PFSK-1 (cell line): Measurements from ENCODE around the gene FMNL1.

Experiments
- FOXP2 ChIP-seq: optimal IDR thresholded peaks from 2 replicates; pipeline ENCODE3; 2011; ENCODE audit warnings: borderline replicate concordance, control low read depth, inconsistent platforms; ENCODE audit not compliant: insufficient read depth; ENCODE audit errors: extremely low read length, extremely low read depth
- POLR2AphosphoS5 ChIP-seq: IDR thresholded peaks from 2 replicates; pipeline ENCODE4 v1.6.1; 2012; ENCODE audit warnings: low read depth, mild to moderate bottlenecking, control low read depth, low read length, moderate library complexity
- SIN3A ChIP-seq: IDR thresholded peaks from 2 replicates; pipeline ENCODE4 v1.6.1; 2012; ENCODE audit warnings: mild to moderate bottlenecking, low read length, moderate library complexity, borderline replicate concordance; ENCODE audit not compliant: insufficient read depth
- TAF1 ChIP-seq: IDR thresholded peaks from 2 replicates; pipeline ENCODE4 v1.6.1; 2012; ENCODE audit warnings: low read length, control low read depth, borderline replicate concordance; ENCODE audit not compliant: insufficient read depth
- TF ChIP-seq, protein P1 (sequence below), 2 experiments: IDR thresholded peaks; 2 replicates each; pipeline versions ENCODE4 v1.6.1 to v1.8.0; 2011 to 2012; ENCODE audit warnings: low read depth in 2 of 2, low read length in 2 of 2, control low read depth in 1 of 2, inconsistent platforms in 1 of 2, mild to moderate bottlenecking in 1 of 2, moderate library complexity in 1 of 2; ENCODE audit not compliant: insufficient read depth in 1 of 2

The FMNL1 gene

GRCh38 chr17:45218895-45219661, 2.6 kb upstream of the FMNL1 start:
- no peak for TF ChIP-seq FOXP2
- no peak for TF ChIP-seq SIN3A
- no peak for TF ChIP-seq POLR2AphosphoS5
- TF ChIP-seq, protein P1, sequence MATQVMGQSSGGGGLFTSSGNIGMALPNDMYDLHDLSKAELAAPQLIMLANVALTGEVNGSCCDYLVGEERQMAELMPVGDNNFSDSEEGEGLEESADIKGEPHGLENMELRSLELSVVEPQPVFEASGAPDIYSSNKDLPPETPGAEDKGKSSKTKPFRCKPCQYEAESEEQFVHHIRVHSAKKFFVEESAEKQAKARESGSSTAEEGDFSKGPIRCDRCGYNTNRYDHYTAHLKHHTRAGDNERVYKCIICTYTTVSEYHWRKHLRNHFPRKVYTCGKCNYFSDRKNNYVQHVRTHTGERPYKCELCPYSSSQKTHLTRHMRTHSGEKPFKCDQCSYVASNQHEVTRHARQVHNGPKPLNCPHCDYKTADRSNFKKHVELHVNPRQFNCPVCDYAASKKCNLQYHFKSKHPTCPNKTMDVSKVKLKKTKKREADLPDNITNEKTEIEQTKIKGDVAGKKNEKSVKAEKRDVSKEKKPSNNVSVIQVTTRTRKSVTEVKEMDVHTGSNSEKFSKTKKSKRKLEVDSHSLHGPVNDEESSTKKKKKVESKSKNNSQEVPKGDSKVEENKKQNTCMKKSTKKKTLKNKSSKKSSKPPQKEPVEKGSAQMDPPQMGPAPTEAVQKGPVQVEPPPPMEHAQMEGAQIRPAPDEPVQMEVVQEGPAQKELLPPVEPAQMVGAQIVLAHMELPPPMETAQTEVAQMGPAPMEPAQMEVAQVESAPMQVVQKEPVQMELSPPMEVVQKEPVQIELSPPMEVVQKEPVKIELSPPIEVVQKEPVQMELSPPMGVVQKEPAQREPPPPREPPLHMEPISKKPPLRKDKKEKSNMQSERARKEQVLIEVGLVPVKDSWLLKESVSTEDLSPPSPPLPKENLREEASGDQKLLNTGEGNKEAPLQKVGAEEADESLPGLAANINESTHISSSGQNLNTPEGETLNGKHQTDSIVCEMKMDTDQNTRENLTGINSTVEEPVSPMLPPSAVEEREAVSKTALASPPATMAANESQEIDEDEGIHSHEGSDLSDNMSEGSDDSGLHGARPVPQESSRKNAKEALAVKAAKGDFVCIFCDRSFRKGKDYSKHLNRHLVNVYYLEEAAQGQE (IDR thresholded peaks at IDR 0.05; ENCODE audit: insufficient read depth in 1 of 2, low read depth in 2 of 2, low read length in 2 of 2) = no peak
- no peak for TF ChIP-seq TAF1

DNA sequence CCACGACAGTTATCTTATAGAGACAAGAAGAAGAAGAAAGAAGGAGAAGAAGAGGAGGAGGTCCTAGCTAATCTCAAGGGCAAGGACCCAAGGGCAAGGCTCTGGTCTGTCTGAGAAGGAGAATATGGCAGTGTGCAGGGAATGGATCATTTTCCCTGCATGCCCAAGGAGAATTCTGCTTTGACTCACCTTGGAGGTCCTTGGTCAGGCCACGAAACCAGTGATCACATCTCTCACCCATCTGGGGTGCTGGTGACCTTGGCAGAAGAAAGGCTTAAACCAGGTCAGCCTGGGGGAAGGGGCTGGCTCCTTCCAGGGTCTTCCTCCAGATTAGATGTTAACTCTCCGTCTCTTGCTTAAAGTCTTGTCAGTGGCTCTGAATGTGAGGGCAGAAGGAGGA, 1.6 kb upstream of the FMNL1 start:
- TF ChIP-seq TAF1 (no peak), SIN3A (no peak)
- TF ChIP-seq, protein P1 (IDR thresholded peaks at IDR 0.05; ENCODE audit: insufficient read depth in 1 of 2, low read depth in 2 of 2, low read length in 2 of 2) = no peak

GRCh38 chr17:45222014-45222288, 266 bp downstream of the FMNL1 start:
- no peak for TF ChIP-seq TAF1
- TF ChIP-seq FOXP2 = no peak
- TF ChIP-seq POLR2AphosphoS5 = no peak
- no peak for TF ChIP-seq SIN3A
- TF ChIP-seq, protein P1 (IDR thresholded peaks at IDR 0.05; ENCODE audit: insufficient read depth in 1 of 2, low read depth in 2 of 2, low read length in 2 of 2) = no peak

DNA sequence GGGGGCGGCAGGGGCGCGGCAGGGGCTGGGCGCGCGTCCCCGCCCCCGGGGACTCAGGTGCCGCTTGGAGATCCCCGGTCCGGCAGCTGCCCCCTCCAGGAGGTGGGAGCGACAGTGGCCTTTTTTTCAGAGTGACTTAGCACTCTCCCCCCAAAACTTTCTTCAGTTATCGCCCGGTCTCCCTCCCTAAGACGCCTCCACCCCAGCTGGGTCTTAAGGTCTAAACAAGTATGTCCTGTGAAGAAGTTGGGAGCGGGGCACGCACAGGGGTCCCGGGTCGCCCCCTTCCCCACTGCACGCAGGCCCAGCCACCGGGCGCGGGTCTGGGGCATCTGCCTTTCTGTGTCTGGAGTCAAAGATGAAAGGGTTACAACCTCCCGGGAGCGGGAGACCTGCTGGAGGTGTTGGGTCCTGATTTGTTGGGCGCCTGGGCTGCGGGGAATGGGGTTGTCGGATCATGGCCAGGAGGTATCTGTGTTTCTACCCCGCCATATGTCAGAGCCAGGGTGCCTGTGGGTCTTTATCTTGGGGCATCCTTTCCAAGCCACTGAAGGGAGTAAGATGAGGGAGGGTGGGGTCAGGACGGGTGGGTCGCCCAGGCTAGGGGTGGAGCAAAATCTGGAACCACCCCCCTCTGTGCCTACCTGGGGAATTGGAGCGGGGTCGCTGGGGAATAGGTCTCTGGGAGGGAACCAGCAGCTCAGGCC, 757 bp downstream of the FMNL1 start:
- no peak for TF ChIP-seq FOXP2
- TF ChIP-seq, protein P1 (IDR thresholded peaks at IDR 0.05; ENCODE audit: insufficient read depth in 1 of 2, low read depth in 2 of 2, low read length in 2 of 2) = no peak
- no peak for TF ChIP-seq TAF1
- TF ChIP-seq SIN3A = no peak
- no peak for TF ChIP-seq POLR2AphosphoS5
